Endometrial microvascular endothelial cells (primary cell): ENCODE measurements around the gene HMGCS1. TPM values are rescaled to one million over a fixed set of nuclear protein-coding genes. Genes with fewer than 3 reads are reported as not detected.

Experiments used
- total RNA-seq: library from RNA; depleted of rRNA; stranded (reverse); fragments of >200 nt; gene quantifications from one replicate; pipeline ENCODE4 v1.2.3, GENCODE V29; 2015; ENCODE audit errors: inconsistent ontology term

The HMGCS1 gene
- total RNA-seq, 1 donor from 2014 or later, result 11.4 TPM

Other genes with a start within 250 kb of the HMGCS1 start
- 13.2 TPM for gene ZNF131, start 192.5 kb downstream of the HMGCS1 start, total RNA-seq
- gene NIM1K, start 121.2 kb downstream of the HMGCS1 start, total RNA-seq, result not detected
- not detected for gene CCL28, start 99.0 kb upstream of the HMGCS1 start, total RNA-seq
- 21.8 TPM for gene TMEM267, start 170.5 kb upstream of the HMGCS1 start, total RNA-seq
- gene C5orf34, start 201.7 kb upstream of the HMGCS1 start, total RNA-seq, result 7.3 TPM
- gene PAIP1, start 243.7 kb upstream of the HMGCS1 start, total RNA-seq, result 146 TPM